Lower leg skin (tissue), 3 donors: ENCODE data around the gene ZNF335.

ENCODE experiments used
- CTCF ChIP-seq, 3 donors: fragments of 450-650 bp; IDR thresholded peaks; one replicate each; pipeline ENCODE4 v1.5.1; 2016; ENCODE audit warnings: antibody characterized with exemption in 3 of 3, mild to moderate bottlenecking in 3 of 3, moderate library complexity in 2 of 3
- POLR2A ChIP-seq, 2 donors: fragments of 450-650 bp; IDR thresholded peaks; one replicate each; pipeline ENCODE4 v1.6.1; 2016 to 2017; ENCODE audit warnings: antibody characterized with exemption in 2 of 2, mild to moderate bottlenecking in 1 of 2, moderate library complexity in 1 of 2

- TF ChIP-seq CTCF (IDR thresholded peaks at IDR 0.05) (no peak), POLR2A (IDR thresholded peaks at IDR 0.05) (no peak)
Observed at GRCh38 chr20:45958593-45958992, 13.4 kb downstream of the ZNF335 start.
